ENCODE data around the gene FXYD2.

- TF ChIP-seq CTCF (IDR thresholded peaks at IDR 0.05) (no peak), POLR2A (IDR thresholded peaks at IDR 0.05) (no peak)
Observed at GRCh38 chr11:117830072-117830471, 5.5 kb upstream of the FXYD2 start.
